Measurements from ENCODE around the gene HCRT. TPM values are rescaled to one million over a fixed set of nuclear protein-coding genes. Genes with fewer than 3 reads are reported as not detected.
"Not testable (repeated sequence)": the region's sequence is repeated elsewhere in the genome, so short reads cannot be mapped to it uniquely, and the experiment has no call there.

Gene HCRT
- total RNA-seq, 2 donors from 2014 or later: not detected

GRCh38 chr17:42146911-42147607 is 38.2 kb downstream of the HCRT start:
- no peaks in the 10 kb centered on the region for H3K36me3 ChIP-seq
- H3K27me3 ChIP-seq: no peaks in the 10 kb centered on the region
- TF ChIP-seq CTCF (IDR thresholded peaks at IDR 0.05): no peak
- no peak overlapping the region for H3K4me3 ChIP-seq
- no peak for DNase-seq
- peaks cover 7% of the 10 kb centered on the region for H3K4me1 ChIP-seq
- H3K9ac ChIP-seq (ENCODE audit: low read depth in 2 of 2, low read length in 2 of 2): no peak overlapping the region
- intact Hi-C loops (cut with DNase I): no loop called here
- H3K27ac ChIP-seq: no peak overlapping the region
- no peaks in the 10 kb centered on the region for H3K9me3 ChIP-seq

- H3K9ac ChIP-seq (ENCODE audit: low read depth in 2 of 2, low read length in 2 of 2); H3K27me3 ChIP-seq; intact Hi-C loops (cut with DNase I); H3K9me3 ChIP-seq; H3K4me1 ChIP-seq; H3K27ac ChIP-seq; H3K36me3 ChIP-seq; H3K4me3 ChIP-seq; DNase-seq: not testable (repeated sequence)
These were observed 42.1 kb downstream of the HCRT start for GRCh38 chr17:42143138-42143537.

DNA sequence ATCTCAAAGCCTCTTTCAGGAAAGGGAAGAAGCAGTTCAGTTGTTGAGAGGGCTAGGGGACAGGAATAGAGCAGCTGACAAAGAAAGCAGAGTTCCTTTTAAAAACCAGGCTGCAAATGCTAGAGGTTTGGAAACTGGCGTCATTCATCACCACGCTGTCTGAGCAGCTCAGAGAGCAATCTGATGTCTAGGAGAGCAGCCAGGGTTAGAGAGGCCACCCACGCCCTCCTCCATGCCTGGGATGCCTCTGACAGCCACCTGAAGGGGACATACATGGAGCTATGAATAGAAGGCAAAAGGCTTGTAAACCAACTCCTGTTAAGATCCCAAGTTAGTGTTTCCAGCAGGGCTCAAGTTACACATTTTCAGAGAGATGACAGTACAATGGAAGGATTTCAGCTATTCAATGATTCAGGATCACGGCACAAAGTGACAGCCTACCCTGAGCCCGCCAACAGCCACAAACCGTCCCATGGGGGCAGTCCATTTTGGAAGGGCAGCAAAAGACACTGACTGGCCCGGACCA is 42.8 kb downstream of the HCRT start:
- peaks cover 4% of the 10 kb centered on the region for H3K36me3 ChIP-seq
- no peak for DNase-seq
- intact Hi-C loops (cut with DNase I): no loop called here
- H3K9ac ChIP-seq (ENCODE audit: low read depth in 2 of 2, low read length in 2 of 2): no peak overlapping the region
- no peaks in the 10 kb centered on the region for H3K27me3 ChIP-seq
- no peak overlapping the region for H3K27ac ChIP-seq
- peaks cover 5% of the 10 kb centered on the region for H3K4me1 ChIP-seq
- no peaks in the 10 kb centered on the region for H3K9me3 ChIP-seq
- TF ChIP-seq CTCF (IDR thresholded peaks at IDR 0.05): no peak
- H3K4me3 ChIP-seq: no peak overlapping the region

DNA sequence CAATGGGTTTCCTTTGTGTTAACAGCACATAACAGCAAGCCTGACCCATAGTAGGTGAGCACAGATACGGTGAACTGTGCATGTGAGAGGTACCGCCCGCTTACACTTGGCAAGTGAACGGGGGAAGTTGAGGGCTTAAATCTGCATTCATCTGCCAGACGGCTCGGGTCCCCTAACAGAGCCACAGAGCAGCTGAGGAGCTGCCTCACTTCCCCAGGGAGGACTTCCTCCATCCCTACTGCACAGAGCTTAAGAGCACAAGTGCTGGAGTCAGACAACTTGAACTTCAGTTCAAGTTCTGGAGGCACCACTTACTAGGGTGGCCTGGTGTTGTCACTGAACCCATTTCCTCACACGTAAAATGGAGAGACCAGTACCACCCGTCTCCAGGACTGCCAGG is 43.9 kb downstream of the HCRT start:
- no peak for TF ChIP-seq CTCF (IDR thresholded peaks at IDR 0.05)
- Histone ChIP-seq H3K27me3 (no peaks in the 10 kb centered on the region), H3K9me3 (no peaks in the 10 kb centered on the region), H3K4me3 (no peak overlapping the region), H3K4me1 (peaks cover 15% of the 10 kb centered on the region), H3K27ac (no peak overlapping the region), H3K9ac (ENCODE audit: low read depth in 2 of 2, low read length in 2 of 2) (no peak overlapping the region), H3K36me3 (peaks cover 4% of the 10 kb centered on the region)
- intact Hi-C loops (cut with DNase I): no loop called here
- DNase-seq: no peak

DNA sequence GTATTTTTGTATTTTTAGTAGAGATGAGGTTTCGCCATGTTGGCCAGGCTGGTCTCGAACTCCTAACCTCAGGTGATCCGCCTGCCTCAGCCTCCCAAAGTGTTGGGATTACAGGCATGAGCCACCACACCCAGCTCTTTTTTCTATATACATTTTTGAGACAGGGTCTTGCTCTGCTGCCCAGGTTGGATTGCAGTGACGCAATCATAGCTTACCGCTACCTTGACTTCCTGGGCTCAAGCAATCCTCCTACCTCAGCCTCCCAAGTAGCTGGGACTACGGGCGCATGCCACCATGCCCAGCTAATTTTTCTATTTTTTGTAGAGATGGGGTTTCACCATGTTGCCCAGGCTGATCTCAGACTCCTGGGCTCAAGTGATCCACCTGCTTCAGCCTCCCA is 44.6 kb downstream of the HCRT start:
- H3K4me3 ChIP-seq; H3K9me3 ChIP-seq; H3K27ac ChIP-seq; intact Hi-C loops (cut with DNase I); DNase-seq; H3K36me3 ChIP-seq; H3K27me3 ChIP-seq; H3K9ac ChIP-seq (ENCODE audit: low read depth in 2 of 2, low read length in 2 of 2): not testable (repeated sequence)
- H3K4me1 ChIP-seq: peaks cover 15% of the 10 kb centered on the region

- H3K27ac ChIP-seq: peak overlapping the region; percentile 37
- H3K4me3 ChIP-seq: no peak overlapping the region
- H3K9ac ChIP-seq (ENCODE audit: low read depth in 2 of 2, low read length in 2 of 2): no peak overlapping the region
- peaks cover 4% of the 10 kb centered on the region for H3K36me3 ChIP-seq
- DNase-seq: no peak
- peaks cover 29% of the 10 kb centered on the region for H3K4me1 ChIP-seq
- intact Hi-C loops (cut with DNase I): no loop called here
- H3K27me3 ChIP-seq: no peaks in the 10 kb centered on the region
- H3K9me3 ChIP-seq: no peaks in the 10 kb centered on the region
- TF ChIP-seq CTCF (IDR thresholded peaks at IDR 0.05): no peak
These were observed 46.3 kb downstream of the HCRT start for GRCh38 chr17:42138749-42139492.
